ENCODE data around the gene HMGCLL1.

HMGCLL1 gene

DNA sequence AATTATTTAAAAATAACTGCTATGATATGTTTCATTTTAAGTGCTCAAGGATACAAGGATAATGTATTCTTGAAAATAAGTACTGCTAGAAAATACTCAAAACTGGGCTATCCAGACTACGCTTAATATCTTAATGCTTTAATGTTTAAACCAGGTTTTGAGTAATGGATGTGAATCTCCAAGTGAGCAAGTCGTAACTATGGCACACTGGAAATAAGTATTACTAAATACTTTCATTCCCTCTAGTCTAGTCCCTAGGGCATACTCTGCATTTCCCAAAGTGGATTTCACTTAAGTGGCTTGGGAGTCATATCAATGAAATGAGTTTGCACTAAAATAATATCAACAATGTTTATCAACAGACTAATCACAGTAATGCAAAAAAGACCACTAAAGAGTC is 48.1 kb downstream of the HMGCLL1 start:
- DNase-seq: no peak

DNA sequence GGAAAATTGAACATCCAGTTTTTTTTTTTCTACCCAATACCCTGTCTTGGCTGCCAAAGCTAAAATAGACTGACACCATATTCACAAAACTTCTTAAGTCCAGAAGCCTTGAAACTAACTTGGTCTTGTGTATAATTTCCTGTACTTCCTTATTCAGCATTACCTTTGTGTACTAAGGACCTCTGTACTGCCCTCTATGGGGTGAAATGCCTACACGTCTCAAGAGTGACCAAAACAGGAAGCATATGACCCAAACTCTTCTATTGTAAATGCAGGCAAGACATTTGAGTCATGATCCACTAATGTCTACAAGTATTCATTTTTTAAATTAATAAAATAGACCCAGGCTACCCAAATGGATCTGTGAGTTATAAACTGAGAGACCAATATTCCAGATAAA is 50.4 kb downstream of the HMGCLL1 start:
- DNase-seq: no peak

DNA sequence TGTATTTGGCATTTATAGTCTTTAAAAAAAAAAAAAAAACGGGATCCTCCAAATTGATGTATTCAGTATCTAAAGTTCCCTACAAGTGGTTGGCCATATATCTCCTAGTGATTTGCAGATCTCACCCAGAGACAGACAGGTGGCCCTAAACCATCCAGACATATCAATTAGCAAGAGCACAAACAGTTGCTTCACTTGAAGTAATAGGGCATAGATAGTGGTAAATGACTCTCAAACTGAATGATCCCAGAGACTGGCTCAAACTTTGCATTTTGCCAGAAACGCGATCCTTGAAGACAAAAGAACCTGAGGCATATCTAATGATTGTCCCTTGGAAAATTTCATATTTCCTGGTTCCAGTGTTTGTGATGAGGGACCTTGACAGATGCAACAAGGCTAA is 54.6 kb downstream of the HMGCLL1 start:
- DNase-seq: no peak

GRCh38 chr6:55518529-55519060 is 60.4 kb downstream of the HMGCLL1 start:
- DNase-seq: no peak

DNA sequence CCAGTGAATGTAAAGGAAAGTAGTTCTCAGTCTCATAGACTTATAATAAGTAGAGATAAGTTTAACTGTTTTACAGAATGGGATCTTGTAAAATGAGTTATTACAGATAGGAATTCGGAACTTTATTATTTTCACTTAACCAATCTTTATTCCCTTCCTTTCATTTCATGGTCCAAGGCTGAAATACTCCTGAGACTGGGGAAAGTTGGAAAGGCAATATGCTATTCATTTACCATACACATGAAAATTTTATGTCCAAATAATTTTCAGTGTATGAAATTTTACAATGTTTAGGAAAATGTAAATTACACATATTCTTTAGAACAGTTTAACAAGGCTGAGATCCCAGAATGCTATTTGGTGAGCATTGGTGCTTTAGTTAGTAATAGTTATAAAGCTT is 62.3 kb downstream of the HMGCLL1 start:
- DNase-seq: no peak

- no peak for DNase-seq
Observed at GRCh38 chr6:55512904-55513303, 66.1 kb downstream of the HMGCLL1 start.

DNA sequence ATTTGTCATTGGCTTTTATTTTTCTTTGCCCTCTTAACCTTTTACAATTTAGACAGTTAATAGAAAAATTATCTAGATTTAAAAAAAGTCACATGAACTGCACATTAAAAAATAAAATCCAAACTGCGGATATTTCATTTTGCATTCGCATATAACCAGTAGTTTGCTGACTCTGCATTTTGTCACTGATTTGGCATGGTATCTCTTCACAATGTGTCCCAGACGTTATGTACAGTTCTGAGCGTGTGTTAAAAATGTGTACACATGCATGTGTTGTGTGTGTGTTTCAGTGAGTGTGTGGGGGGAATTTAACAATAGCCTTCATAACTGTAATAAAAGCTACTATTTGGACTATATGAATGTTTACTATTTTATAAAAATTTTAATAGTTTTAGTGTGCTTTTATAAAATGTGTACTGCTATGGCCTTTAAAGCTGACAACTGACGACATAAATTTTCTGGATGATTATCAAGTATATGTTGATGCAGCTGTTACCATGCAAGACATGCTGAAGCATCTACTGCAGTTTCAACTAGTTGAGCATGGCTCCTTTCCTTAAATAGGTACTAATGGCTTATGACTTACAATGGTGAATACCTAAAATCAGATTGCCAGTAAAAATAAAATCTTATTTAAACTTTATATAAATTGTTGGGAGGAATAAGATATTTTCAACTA is 67.7 kb downstream of the HMGCLL1 start:
- DNase-seq: no peak

DNA sequence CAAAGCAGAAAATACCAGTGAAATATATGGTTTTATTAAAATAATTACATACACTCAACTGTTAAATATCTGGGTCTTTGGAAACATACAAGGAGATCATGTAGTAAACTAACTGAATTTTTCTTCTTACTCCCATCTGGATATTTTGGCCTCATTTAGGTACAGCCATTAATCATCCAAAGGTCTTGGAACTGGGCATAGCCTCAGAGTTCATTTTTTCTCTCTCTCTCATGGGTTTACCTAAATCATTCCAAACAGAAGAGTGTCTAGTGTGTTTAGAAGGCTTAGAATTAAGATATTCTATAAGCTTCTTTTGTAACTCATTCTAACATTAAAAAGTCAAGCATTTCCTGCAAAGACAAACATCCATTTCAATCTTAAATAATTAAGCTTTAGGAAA is 79.4 kb downstream of the HMGCLL1 start:
- no peak for DNase-seq

GRCh38 chr6:55497694-55498093 is 81.3 kb downstream of the HMGCLL1 start:
- no peak for DNase-seq

DNA sequence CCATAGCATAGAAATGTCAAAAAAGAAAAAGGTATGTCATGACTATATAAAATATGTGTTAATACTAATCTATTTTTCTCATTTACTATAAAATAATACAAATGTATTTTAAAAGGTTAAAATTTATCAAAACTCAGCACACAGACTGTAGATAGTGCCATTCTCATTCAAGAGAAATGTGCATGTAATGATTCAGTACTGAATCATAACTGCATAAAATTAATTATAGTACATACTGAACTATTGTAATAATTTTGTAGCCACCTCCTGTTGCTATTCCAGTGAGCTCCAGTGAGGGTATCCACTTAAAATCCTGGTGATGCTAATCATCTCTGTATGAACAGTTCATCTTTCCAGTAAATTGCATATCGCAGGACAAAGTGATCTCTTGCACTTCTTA is 82.8 kb downstream of the HMGCLL1 start:
- DNase-seq: no peak

- no peak for DNase-seq
Observed at GRCh38 chr6:55495277-55495676, 83.7 kb downstream of the HMGCLL1 start.

- no peak for DNase-seq
Observed at GRCh38 chr6:55494411-55494810, 84.6 kb downstream of the HMGCLL1 start.

GRCh38 chr6:55492259-55492658 is 86.7 kb downstream of the HMGCLL1 start:
- no peak for DNase-seq

- no peak for DNase-seq
Observed at GRCh38 chr6:55490871-55491270, 88.1 kb downstream of the HMGCLL1 start.

GRCh38 chr6:55474382-55474781 is 104.6 kb downstream of the HMGCLL1 start:
- DNase-seq: no peak

DNA sequence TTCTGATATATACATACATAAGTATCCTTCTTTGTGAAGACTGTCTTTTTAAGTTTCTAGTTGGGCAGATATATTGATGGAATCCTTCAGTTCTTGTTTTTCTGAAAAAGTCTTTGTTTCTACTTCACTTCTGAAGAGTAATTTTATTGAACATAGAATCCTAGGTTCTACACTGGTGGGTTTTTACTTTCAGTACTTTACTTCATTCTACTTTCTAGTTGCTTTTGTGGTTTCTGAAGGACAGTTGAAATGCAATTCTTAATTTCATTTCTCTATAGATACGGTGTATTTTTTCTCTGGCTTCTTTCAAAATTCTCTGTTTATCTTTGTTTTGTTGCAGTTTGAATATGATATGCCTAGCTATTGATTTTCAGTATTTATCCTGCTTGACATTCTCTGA is 105.3 kb downstream of the HMGCLL1 start:
- no peak for DNase-seq

- DNase-seq: no peak
Observed at GRCh38 chr6:55469951-55470366, 109.0 kb downstream of the HMGCLL1 start.

GRCh38 chr6:55456016-55456415 is 123.0 kb downstream of the HMGCLL1 start:
- no peak for DNase-seq

DNA sequence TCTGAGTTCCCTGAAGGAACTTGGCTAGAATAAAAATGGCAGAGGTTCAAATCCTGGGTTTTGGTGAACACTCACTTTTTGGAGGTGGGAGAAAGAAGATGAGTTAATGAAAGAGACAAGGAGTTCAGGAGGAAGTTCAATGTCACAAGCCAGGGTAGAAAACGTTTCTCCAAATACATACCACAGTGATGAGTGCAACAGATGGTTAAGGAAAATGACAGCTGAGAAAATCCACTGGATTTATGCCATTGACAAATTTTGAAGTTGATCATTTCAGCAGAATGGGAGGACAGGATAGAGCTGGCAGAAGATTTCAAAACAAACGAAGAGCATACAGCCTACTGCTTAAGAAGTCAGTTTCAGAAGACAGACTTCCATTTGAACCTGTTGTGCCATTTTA is 129.0 kb downstream of the HMGCLL1 start:
- no peak for DNase-seq

DNA sequence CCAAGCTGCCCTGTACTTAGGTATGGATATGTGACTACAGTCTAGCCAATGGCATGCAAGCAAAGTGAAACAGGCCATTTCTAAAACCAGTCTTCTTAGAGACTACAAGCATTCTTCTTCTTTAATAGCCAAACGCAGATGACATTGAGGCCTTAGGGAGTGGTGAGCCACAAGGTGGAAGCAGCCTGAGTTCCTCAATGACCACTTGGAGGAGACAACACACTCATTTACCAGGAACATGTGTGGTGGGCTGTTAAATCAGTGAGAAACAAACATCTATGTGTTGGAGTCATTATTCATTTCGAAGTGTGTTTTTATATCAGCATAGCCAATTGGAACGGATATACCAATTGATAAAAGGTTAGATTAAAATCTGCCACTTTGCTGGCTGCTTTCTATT is 129.8 kb downstream of the HMGCLL1 start:
- DNase-seq: no peak

GRCh38 chr6:55448451-55448850 is 130.5 kb downstream of the HMGCLL1 start:
- no peak for DNase-seq

DNA sequence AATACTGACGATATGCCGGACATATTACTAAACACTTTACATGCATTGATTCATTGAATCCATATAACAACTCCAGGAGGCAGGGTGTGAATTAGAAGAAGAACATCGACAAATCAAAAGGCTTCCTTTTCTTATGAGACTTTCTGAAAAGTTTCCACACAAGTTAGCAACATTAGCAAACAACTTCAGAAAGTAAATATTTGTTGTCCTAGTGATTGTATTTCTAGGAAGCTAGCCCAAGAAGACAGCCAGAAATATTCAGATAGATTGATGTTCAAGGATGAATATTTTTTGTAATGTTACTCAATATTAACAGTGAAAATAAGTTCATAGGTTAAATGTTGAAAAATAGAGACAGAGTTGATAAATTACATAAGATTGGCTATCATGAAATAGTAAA is 131.1 kb downstream of the HMGCLL1 start:
- DNase-seq: no peak

DNA sequence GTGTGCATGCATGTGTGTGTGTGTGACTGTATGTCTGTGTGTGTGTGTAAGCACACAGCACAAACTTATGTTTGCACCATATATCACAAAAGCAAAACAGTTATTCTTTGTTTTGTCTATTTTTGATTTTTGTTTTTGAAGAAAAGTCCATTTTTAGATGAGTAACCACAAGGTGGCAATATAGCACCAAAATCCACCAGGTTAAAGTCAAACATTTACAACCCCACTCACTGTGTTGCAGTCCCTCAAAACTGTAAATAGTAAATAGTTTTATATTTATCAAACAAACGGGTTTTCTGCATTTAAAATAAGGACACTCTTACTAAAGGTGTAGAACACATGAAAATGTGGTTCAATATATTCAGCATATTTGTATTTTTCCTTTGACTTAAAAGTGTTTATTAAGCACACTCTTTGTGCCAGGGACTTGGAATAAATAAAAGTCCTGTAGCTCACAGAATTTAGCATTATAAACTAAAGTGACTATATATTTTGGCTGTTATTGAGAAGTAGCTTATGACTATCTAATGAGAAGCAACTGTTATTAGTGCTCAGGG is 133.3 kb downstream of the HMGCLL1 start:
- no peak for DNase-seq

- no peak for DNase-seq
Observed at GRCh38 chr6:55443238-55444134, 135.5 kb downstream of the HMGCLL1 start.

Data from CD4-positive, alpha-beta T cell treated with Interleukin-17A for 1 hour (primary cell).